Activated CD4-positive, alpha-beta T cell treated with anti-CD3 and anti-CD28 coated beads, Interleukin-2, Interleukin-4, amounts not matched to agents 100 ng/mL and 50 ng/mL, durations not matched to agents 16 hours and 8 hours (primary cell): Measurements from ENCODE around the gene PTGR3.

Experiments
- DNase-seq: peaks from one replicate; pipeline ENCODE4 v3.0.0-alpha.2; 2020; ENCODE audit warnings: low spot score

PTGR3 gene

DNA sequence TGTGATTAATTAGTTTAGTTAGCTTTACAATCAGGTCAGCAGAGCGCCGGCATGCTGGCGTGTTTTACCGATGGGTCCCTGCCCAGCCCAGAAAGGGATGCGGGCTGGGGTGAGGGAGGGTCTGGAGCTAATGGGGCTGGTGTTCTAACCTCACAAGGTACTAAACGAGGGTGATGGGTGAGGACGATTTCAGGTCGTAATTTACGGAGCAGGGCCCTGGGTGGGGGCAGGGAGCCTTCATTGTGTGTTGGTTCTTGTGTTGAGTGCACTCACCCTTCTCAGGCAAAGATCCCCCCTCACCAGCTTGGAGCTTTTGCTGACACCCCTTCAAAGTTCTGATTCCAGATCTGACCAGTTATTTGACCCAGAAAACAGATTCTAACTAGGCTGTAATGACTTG lies 39.5 kb downstream of the PTGR3 start:
- no peak for DNase-seq

DNA sequence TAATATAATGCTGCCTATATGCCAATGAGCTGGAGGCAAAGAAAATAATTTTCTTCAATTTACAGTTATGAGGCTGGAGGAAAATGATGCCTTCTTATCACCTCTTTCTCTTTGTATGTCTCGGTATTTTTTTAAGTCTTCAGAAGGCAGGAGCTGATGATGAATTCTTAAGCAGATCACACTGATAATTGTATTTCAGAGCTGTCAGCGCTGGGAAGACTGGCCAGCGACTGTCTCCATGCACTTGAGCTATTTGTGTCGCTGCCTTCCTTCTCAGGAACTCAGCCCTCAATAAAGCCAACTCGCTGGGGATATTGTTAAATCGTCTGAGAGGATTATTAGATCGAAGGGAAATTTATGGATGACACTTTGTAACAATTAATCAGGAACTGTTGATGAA lies 40.3 kb downstream of the PTGR3 start:
- no peak for DNase-seq

DNA sequence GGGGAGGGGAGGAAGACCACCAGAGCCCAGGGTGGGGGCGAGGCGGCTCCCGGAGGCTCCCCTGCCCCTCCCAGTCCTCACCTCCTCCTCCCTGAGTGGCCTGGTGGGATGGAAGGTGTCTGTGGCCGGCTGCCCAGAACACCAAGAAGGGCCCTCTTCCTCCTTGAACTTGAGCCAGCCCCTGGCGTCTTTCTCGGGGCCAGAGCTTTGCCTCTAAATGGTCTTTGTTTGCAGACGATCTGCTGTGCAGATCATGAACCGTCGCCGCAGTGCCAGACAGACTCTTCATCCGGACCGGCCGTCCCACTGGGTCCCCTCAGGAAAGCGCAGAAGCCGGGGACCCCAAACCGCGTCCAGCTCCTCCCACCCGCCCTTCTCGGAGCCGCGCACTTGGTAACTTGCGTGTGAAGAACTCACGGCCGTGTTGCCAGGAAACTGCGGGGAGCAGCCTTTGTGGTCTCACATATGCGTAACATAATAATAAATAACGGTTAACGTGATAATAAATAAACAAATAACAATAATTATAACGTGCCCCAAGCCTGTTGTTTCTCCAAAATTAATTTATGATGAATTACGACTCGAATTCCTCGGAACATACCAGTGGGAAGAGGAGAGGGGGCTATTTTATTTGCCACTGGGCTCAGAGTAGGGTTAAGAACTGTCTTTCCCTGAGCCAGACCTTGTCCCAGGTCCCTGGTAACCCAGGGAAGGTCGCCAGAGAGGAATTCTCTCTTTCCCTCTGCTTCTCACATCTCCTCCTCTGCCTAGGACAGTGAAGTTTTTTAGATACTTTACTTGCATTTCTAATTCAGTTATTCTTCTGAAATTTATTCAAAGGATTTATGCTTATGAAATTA lies 41.0 kb downstream of the PTGR3 start:
- no peak for DNase-seq

DNA sequence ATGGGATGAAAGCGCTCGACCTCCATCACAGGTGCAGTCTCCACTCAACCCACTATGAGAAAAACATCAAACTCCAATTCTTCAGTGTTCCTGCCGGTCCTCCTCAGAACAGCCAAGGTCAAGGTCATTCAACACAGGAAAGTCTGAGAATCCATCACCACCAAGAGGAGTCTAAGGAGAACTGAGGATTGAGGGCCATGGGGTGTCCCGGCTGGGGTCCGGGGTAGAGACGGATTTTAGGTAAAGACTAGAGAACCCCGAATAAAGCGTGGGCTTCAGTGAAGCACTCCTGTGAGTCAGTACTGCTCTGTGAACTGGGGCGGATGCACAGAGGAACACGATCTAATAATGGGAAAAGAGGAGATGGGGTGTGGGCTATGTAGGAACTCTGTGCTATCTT lies 41.8 kb downstream of the PTGR3 start:
- DNase-seq: no peak

DNA sequence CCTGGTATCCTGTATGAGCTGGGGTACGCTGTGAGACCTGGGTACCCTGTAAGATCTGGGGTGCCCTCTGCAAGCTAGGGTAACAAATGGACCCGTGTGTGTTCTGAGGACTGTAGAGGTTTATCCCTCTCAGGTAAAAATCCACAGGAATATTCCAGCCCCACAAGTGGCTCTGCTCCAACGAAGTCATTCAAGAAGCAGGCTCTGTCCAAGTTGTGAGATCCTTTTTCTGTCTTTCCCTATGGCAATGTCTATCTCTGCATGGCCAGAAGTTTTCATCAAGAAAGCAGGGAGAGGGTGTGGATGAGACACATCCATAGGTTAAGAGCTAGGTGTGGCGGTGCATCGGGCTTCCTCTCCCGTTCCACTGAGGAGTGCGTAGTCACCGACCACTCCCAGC lies 43.0 kb downstream of the PTGR3 start:
- no peak for DNase-seq

DNA sequence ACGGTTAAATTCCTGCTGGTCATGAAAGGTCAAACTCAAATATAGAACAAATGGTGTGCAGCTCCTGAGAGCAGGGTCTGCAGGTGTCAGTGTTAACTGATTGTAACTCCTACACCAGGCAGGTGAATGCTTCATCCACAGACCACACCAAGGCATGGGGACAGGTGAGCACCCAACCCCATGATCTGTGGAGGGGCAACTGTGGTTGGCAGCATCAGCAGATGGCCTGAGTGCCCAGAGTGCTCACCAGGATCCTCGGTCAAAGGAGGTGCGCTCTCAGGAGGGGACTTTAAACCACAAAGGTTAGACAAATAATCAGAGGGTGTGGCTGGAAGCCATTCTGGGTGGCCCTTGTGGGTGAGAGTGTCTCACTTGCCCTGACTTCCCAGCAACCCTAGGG lies 44.5 kb downstream of the PTGR3 start:
- DNase-seq: no peak

DNA sequence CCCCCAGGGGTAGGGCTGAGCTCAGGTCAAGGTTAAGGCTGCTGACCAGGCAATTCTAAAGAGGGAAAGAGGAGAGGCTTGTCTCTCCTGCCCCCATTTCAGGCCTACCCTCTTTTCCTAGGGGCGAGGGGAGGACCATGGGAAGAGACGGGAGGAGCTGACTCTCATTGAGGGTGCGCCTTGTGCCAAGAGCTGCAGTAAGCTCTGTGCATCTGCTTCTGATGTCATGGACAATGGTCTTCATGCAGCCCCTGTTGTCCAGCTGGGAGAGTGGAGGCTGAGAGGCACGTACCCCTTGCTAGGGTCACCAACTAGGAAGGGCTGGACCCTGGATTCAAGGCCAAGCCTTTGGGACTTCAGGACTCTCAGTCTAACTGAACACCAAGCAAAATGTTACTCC lies 45.2 kb downstream of the PTGR3 start:
- no peak for DNase-seq

DNA sequence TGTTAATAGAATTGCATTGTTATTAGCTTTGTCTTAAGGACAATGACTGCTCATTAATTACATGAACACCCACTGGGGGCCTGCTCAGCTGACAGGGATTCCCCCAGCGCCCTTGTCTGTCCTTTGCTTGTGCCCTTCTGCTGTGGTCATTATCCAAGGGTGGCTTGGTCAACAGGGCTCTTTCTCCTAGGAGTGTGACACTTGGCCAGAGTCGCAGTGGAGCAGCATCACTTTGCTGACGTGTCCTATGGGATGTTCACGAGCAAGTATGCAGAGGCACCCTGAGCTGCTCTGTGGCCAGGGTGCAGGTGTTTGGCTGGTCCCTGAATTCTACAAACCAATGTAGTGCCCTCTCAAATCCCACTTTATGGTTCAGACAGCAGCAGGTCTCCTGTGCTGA lies 46.0 kb downstream of the PTGR3 start:
- DNase-seq: no peak

DNA sequence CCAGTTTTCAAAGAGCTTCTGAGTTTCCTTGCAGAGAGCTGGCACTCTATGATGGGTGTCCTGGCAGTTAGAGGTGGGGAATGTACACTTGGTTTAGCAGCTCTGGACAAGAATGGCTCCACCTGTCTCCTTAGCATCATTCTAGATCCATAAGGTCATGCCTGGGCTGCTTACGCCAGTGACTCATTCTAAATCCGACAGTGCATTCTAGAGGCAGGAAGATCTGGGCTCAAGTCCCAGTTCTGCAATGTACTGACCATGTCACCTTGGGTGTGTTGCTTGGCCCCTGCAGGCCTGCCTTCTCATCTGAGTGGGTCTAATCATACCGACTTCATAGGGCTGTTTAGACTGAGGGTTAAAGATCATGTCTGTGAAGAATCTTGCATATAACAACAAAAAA lies 46.5 kb downstream of the PTGR3 start:
- DNase-seq: no peak

DNA sequence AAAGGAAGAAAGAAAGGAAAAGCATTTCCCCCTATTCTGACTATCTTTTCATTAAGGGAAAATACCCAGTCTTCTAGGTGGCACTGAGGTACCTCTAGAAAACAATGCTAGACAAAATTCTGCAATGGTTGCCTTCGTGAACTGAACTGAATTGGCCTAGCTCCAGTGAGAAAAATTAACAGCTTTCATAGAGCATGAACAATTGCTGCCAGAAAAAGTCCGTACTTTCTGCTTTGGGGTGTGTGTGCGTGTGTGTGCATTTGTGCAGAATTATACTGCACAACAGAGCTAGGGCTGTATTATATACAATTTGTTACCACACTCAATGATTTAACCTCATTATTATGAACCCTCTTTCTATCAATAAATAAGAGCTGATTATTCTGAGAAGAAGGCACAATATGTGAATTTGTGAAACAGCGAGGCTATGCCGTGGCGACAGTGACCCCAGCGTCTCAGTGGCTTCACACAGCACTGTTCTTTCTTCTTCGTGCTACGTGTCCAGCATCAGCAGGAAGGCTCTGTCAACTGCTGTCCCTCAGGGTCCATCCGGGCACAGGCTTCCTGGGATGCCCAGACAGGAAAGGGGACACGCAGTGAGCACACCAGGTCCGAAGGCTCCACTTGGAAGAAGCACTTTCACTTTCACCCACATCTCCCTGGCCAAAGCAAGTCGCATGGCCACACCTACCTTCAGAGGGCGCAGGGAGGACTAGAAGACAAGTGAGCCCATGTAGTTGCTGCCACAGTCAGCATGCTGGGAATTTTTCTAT lies 47.5 kb downstream of the PTGR3 start:
- peak; percentile 4 for DNase-seq

DNA sequence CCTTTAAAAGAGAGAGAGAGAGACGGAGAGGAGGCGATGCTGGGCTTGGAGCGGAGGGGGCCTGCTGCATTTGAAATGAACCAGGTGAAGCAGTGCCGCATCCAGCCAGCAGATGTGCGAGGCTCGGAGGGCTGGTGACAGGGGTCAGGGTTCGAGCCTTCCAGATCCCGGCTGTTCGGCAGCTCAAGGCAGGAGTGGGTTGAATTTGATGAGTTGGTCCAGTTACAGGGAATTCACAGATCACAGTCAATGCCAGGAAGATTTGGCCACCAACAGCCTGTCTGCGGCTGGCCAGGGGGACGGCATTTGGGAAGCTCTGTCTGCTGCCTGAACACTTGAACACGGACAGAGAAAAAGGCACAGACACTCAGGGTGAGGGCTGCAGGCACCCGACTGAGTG lies 48.6 kb downstream of the PTGR3 start:
- no peak for DNase-seq

DNA sequence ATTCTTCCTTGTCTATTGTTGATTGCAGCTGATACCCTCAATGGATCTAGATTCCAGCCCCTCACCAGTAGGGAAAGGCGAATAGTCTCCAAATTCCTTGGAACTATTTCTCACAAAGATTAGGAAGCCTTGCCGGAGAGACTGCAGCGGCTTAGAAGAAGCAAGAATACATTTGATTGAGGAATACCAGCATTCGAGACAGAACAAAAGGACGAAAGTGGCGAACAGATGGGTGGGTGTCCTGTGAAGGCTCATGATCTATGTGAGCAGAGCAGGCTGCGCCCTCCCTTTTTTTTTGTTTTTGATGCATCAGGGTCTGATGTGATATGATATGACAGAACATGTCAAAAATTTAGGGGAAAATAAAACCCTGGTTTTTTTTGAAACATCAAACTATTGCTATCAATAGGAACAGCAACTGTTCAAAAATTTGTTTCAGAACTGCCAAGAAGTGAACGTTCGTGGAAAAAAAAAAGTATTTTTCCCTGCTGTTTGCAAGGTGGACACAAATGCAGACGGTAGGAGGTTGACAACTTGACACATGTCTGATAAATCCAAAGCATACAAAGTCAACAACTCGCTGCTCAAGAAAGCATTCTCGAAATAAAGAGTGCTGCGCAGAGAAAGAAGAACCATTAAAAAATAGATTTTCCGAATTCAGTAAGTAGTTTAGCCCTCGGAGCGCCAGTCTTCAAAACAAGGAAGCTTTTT lies 49.1 kb downstream of the PTGR3 start:
- no peak for DNase-seq

DNA sequence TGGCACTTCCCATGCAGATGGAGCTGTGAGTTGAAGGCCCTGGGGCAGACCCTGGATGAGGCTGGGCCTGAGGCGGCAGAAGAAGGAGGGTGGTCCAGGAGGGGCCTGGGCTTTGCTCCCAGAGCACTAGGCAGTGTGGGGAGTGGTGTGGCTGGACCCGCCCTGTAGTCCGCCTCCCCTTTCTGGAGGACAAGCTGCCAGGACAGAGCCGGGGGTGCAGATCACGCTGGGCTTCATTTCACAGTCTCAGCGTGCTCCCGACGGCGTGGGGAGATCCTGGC lies 49.8 kb downstream of the PTGR3 start:
- no peak for DNase-seq
